ENCODE results near the gene SKA2. TPM values are rescaled to one million over a fixed set of nuclear protein-coding genes. Genes with fewer than 3 reads are reported as not detected.
A peak's percentile ranks its signal among the peaks of the same experiment; 100 is the strongest.
"Not testable (repeated sequence)": the region's sequence is repeated elsewhere in the genome, so short reads cannot be mapped to it uniquely, and the experiment has no call there.

Gene SKA2
- total RNA-seq, 2 donors from 2014 or later: 62.7 to 71.8 TPM

DNA sequence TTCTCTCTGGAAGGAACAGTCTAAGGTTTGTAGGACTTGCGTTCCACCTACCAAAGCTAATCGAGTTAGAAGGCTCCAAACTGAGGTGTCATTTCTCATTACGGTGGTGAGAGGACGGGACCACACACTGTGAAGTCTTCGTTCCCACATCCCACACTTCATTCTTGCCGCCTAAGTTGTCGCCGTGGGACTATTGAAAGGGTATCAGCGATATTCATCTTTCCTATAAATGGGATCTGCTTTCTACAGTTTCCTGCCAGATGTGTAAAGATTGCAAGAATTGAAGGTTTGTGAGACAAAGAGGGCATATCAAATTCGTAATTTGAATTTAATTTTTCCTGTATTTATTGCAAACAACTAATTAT, 47.7 kb downstream of the SKA2 start:
- Mint-ChIP-seq H3K4me1 (ENCODE audit: low read depth) (peaks cover 64% of the 10 kb centered on the region), H3K9me3 (no peaks in the 10 kb centered on the region), H3K4me3 (peak overlapping the region; percentile 97 to 99), H3K36me3 (ENCODE audit: insufficient read depth in 2 of 2) (peaks cover 6 to 18% of the 10 kb centered on the region in 2 donors), H3K27ac (peak overlapping the region; percentile 96), H3K27me3 (ENCODE audit: low read depth) (no peaks in the 10 kb centered on the region)
- DNase-seq (no peak), ATAC-seq (replicated peaks in 1 of 2) (peak; percentile 31)

- Mint-ChIP-seq H3K9me3 (no peaks in the 10 kb centered on the region), H3K27me3 (ENCODE audit: low read depth) (no peaks in the 10 kb centered on the region), H3K4me1 (ENCODE audit: low read depth) (peaks cover 70% of the 10 kb centered on the region), H3K27ac (peak within 1 kb of the TSS; percentile 96), H3K4me3 (peak within 1 kb of the TSS; percentile 97 to 99), H3K36me3 (ENCODE audit: insufficient read depth in 2 of 2) (peaks cover 6 to 18% of the 10 kb centered on the region in 2 donors)
- peak; percentile 99 to 100 for DNase-seq
- ATAC-seq (replicated peaks in 1 of 2): peak; percentile 95
These were observed 48.3 kb downstream of the SKA2 start, which contains the start of gene TRIM37 for GRCh38 chr17:59106463-59107305. TSS of gene TRIM37 (minus strand) at chr17:59106880. CDS start at chr17:59106461, 419 bp downstream.

DNA sequence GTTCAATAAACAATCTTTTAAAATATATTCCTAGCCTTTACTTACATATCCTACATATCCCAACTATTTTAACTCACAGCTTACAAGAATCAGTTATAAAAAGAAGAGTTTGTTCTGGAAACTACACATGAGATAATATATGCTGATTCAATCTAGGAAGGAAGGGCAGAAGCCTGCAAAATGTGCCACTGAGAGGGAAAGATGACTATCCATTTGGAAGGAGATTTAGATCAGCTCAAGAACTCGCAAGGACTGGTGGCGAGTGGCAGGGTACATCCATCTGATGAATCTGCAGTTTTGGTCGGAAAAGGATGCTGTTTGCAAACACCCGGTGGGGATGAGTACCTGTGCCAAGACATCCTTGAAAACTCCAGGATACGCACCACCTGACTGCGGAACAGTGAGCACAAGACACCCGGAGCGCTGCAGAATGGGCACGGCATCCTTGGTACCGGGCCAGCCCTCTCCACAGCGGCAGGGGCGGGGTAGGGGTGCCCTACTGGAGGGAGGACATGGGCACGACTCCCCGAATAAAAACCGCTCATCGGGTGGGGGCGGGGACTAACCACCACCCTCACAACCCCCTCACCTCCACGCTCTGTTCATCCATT, 49.0 kb downstream of the SKA2 start:
- ATAC-seq (replicated peaks in 1 of 2): peak; percentile 46 to 56
- DNase-seq: peak; percentile 75 to 82
- Mint-ChIP-seq H3K36me3 (ENCODE audit: insufficient read depth in 2 of 2) (peaks cover 6 to 22% of the 10 kb centered on the region in 2 donors), H3K4me3 (peak overlapping the region; percentile 97 to 99), H3K27me3 (ENCODE audit: low read depth) (no peaks in the 10 kb centered on the region), H3K9me3 (no peaks in the 10 kb centered on the region), H3K27ac (peak overlapping the region; percentile 96), H3K4me1 (ENCODE audit: low read depth) (peaks cover 75% of the 10 kb centered on the region)

GRCh38 chr17:59101178-59101577, 53.8 kb downstream of the SKA2 start:
- ATAC-seq (replicated peaks in 1 of 2) (no peak), DNase-seq (no peak)
- Mint-ChIP-seq H3K4me3 (no peak overlapping the region), H3K4me1 (ENCODE audit: low read depth) (peaks cover 72% of the 10 kb centered on the region), H3K27me3 (ENCODE audit: low read depth) (no peaks in the 10 kb centered on the region), H3K36me3 (ENCODE audit: insufficient read depth in 2 of 2) (peaks cover 7 to 28% of the 10 kb centered on the region in 2 donors), H3K27ac (no peak overlapping the region), H3K9me3 (peaks cover 0 to 3% of the 10 kb centered on the region in 2 donors)

DNA sequence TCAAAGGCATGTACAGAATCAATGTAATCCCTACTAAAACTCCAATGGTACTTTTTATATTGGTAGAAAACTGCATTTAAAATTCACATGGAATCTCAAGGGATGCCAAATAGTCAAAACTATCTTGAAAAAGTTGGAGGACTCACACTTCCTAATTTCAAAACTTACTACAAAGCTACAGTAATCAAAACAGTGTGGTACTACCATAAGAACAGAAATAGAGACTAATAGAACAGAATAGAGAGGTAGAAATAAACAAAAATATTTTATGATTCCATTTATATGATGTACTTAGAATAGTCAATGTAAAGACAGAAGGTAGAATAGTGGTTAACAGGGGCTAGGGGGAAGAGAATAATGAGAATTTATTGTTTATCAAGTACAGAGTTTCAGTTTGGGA, 57.1 kb downstream of the SKA2 start:
- DNase-seq (no peak), ATAC-seq (replicated peaks in 1 of 2) (no peak)
- Mint-ChIP-seq H3K36me3 (ENCODE audit: insufficient read depth in 2 of 2) (peaks cover 4 to 25% of the 10 kb centered on the region in 2 donors), H3K4me3 (no peak overlapping the region), H3K4me1 (ENCODE audit: low read depth) (peaks cover 41% of the 10 kb centered on the region), H3K27me3 (ENCODE audit: low read depth) (no peaks in the 10 kb centered on the region), H3K9me3 (peaks cover 0 to 3% of the 10 kb centered on the region in 2 donors), H3K27ac (peak overlapping the region; percentile 8)

DNA sequence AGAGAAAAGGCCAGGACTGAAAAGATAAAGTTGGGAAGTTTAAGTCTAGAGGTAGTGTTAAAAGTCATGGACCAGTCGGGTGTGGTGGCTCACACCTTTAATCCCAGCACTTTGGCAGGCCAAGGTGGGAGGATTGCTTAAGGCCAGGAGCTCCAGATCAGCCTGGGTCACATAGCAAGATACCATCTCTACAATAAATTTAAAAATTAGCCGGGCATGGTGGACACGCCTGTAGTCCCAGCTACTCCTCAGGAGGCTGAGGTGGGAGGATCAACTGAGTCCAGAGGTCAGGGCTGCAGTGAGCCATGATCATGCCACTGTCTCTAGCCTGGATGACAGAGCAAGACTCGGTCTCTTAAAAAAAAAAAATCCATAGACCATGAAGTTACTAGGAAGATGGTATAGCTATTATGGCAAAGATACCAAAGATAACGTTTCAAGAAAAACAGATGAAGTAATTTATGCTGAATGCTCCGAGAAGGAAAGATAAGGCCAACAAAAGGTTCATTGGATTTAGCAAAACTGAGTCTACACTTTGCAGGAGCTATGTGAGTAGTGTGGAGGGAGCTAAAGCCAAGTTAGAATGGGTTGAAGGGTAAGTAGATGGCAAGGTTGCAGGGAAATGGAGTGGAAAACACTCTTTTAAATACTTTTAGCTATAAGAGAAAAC, 60.0 kb downstream of the SKA2 start:
- ATAC-seq (replicated peaks in 1 of 2) (no peak), DNase-seq (no peak)
- Mint-ChIP-seq H3K4me3 (no peak overlapping the region), H3K4me1 (ENCODE audit: low read depth) (peaks cover 19% of the 10 kb centered on the region), H3K27me3 (ENCODE audit: low read depth) (no peaks in the 10 kb centered on the region), H3K27ac (no peak overlapping the region), H3K36me3 (ENCODE audit: insufficient read depth in 2 of 2) (peaks cover 4 to 16% of the 10 kb centered on the region in 2 donors), H3K9me3 (peaks cover 0 to 3% of the 10 kb centered on the region in 2 donors)

DNA sequence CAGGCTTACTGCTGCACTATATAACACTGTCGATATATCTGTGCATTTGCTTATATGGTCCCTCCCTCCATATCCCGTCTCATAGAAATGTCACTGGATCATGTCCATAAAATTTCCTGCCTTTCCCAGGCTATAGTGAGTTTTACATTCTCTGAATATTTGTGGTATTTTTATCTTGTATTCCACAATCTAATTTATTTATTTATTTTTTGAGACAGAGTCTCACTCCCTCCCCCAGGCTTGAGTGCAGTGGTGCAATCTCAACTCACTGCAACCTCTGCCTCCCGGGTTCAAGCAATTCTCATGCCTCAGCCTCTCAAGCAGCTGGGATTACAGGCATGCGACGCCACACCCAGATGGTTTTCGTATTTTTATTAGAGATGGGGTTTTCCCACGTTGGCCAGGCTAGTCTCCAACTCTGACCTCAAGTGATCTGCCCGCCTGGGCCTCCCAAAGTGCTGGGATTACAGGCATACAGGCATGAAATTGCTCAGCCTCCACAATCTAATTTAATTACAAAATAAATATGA, 61.2 kb downstream of the SKA2 start:
- H3K9me3 Mint-ChIP-seq: peaks cover 0 to 3% of the 10 kb centered on the region in 2 donors
- no peak overlapping the region for H3K27ac Mint-ChIP-seq
- DNase-seq (no peak), ATAC-seq (replicated peaks in 1 of 2) (no peak)
- H3K4me3 Mint-ChIP-seq: no peak overlapping the region
- no peaks in the 10 kb centered on the region for H3K27me3 Mint-ChIP-seq (ENCODE audit: low read depth)
- H3K36me3 Mint-ChIP-seq (ENCODE audit: insufficient read depth in 2 of 2): peaks cover 4 to 16% of the 10 kb centered on the region in 2 donors
- H3K4me1 Mint-ChIP-seq (ENCODE audit: low read depth): peaks cover 17% of the 10 kb centered on the region

- ATAC-seq (replicated peaks in 1 of 2) (no peak), DNase-seq (no peak)
- peaks cover 17% of the 10 kb centered on the region for H3K4me1 Mint-ChIP-seq (ENCODE audit: low read depth)
- no peak overlapping the region for H3K27ac Mint-ChIP-seq
- H3K4me3 Mint-ChIP-seq: no peak overlapping the region
- peaks cover 0 to 3% of the 10 kb centered on the region in 2 donors for H3K9me3 Mint-ChIP-seq
- H3K27me3 Mint-ChIP-seq (ENCODE audit: low read depth): no peaks in the 10 kb centered on the region
- H3K36me3 Mint-ChIP-seq (ENCODE audit: insufficient read depth in 2 of 2): peaks cover 4 to 16% of the 10 kb centered on the region in 2 donors
These were observed 61.8 kb downstream of the SKA2 start for GRCh38 chr17:59093145-59093701.

- not testable (repeated sequence) for H3K4me3 Mint-ChIP-seq; DNase-seq; H3K9me3 Mint-ChIP-seq; H3K27ac Mint-ChIP-seq; H3K27me3 Mint-ChIP-seq (ENCODE audit: low read depth); H3K4me1 Mint-ChIP-seq (ENCODE audit: low read depth); ATAC-seq (replicated peaks in 1 of 2); H3K36me3 Mint-ChIP-seq (ENCODE audit: insufficient read depth in 2 of 2)
These were observed 64.4 kb downstream of the SKA2 start for GRCh38 chr17:59090593-59090992.

GRCh38 chr17:59084154-59084553, 70.8 kb downstream of the SKA2 start:
- H3K4me3 Mint-ChIP-seq: no peak overlapping the region
- no peaks in the 10 kb centered on the region for H3K9me3 Mint-ChIP-seq
- H3K27me3 Mint-ChIP-seq (ENCODE audit: low read depth): no peaks in the 10 kb centered on the region
- H3K27ac Mint-ChIP-seq: peak overlapping the region; percentile 32
- DNase-seq (no peak), ATAC-seq (replicated peaks in 1 of 2) (no peak)
- peaks cover 3 to 17% of the 10 kb centered on the region in 2 donors for H3K36me3 Mint-ChIP-seq (ENCODE audit: insufficient read depth in 2 of 2)
- H3K4me1 Mint-ChIP-seq (ENCODE audit: low read depth): no peaks in the 10 kb centered on the region

DNA sequence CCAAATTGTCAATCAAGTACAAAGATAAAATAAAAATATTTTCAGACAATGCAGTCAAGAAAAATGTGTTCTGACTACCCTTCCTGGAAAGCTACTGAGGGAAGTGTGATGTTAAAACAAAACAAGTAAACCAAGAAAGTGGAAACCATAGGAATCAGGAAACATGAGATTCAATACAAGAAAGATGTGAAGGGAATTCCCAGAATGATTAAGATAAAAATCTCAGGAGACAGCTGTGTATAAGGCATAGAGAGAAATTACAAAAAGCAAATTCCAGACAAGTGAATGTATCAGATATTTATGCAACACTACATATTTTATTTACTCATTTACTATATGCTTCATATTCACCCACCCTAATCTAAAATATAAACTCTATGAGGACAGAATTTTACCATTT, 80.5 kb downstream of the SKA2 start:
- no peak overlapping the region for H3K4me3 Mint-ChIP-seq

GRCh38 chr17:59073972-59074371, 81.0 kb downstream of the SKA2 start:
- peak overlapping the region; percentile 76 for H3K27ac Mint-ChIP-seq
- peaks cover 0 to 12% of the 10 kb centered on the region in 2 donors for H3K36me3 Mint-ChIP-seq (ENCODE audit: insufficient read depth in 2 of 2)
- H3K4me1 Mint-ChIP-seq (ENCODE audit: low read depth): no peaks in the 10 kb centered on the region
- DNase-seq: no peak
- H3K4me3 Mint-ChIP-seq: no peak overlapping the region
- no peaks in the 10 kb centered on the region for H3K9me3 Mint-ChIP-seq
- no peak for ATAC-seq (replicated peaks in 1 of 2)
- no peaks in the 10 kb centered on the region for H3K27me3 Mint-ChIP-seq (ENCODE audit: low read depth)

More for the DNA sequence above, 80.5 kb downstream of the SKA2 start:
- Mint-ChIP-seq H3K36me3 (ENCODE audit: insufficient read depth in 2 of 2) (peaks cover 0 to 13% of the 10 kb centered on the region in 2 donors), H3K4me1 (ENCODE audit: low read depth) (no peaks in the 10 kb centered on the region), H3K9me3 (no peaks in the 10 kb centered on the region), H3K27me3 (ENCODE audit: low read depth) (no peaks in the 10 kb centered on the region), H3K27ac (peak overlapping the region; percentile 76)
- DNase-seq: no peak
- ATAC-seq (replicated peaks in 1 of 2): no peak

Data from activated T-cell treated with anti-CD3 and anti-CD28 coated beads, Interleukin-2, amount 50 U/mL, for 72 hours (primary cell).